HG02938 (cell line): ENCODE results near the gene PTPN23.
"Not testable (repeated sequence)": the region's sequence is repeated elsewhere in the genome, so short reads cannot be mapped to it uniquely, and the experiment has no call there.

ENCODE experiments used
- ATAC-seq: cut with Tn5 transposase; IDR thresholded peaks from one replicate; pipeline ENCODE4 v1.9.1; 2021; ENCODE audit warnings: mild to moderate bottlenecking, moderate library complexity; ENCODE audit not compliant: unreplicated experiment

The PTPN23 gene

DNA sequence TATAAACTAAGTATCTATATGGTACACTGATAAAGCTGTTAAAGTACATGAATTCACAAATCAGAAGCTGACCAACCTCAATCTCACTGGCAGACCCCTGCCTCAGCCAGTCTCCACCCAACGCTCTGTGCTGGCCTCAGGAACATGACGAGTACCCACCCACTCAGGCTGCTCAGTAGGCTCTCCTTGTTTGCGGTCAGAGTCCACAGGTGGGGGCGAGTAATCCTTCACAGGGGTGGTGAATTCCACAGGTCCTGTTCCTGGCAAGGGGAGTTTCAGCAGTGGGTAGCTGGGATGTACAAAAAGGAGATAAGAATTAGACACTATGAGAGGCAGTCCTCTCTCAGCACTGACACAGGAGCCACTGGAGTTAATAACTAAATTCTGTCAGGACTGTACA, 54.0 kb downstream of the PTPN23 start:
- ATAC-seq = no peak

DNA sequence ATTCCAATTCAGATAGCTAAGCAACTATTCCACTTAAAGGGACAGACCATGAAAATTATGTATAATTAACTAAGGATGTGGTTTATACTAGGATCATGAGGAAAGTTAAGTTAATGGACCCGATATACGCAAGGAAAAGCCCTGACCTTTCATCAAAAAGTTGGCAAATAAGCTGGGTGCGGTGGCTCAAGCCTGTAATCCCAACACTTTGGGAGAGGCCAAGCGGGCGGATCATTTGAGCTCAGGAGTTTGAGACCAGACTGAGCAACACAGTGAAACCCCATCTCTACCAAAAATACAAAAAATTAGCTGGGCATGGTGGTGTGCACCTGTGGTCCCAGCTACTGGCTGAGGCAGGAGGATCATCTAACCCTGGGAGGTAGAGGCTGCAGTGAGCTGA, 55.4 kb downstream of the PTPN23 start:
- ATAC-seq = no peak

DNA sequence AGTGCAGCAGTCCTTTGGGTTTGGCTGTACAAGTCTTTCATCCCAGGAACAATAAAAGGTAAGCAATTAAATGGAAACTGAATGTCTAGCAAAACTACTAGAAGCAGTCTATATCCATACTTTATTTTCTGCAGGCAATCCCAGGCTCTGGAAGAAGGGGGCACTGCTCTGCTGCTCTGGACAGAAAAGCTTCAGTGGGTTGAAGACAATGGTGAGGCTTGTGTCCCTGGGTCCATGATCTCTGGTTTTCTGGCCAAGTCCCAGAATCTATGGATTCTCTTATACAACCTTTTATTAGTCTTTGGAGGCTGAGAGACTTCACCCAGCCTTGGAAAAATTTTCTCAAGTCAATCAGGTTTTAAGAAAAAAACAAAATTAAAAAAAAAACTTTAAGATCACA, 59.3 kb downstream of the PTPN23 start:
- no peak for ATAC-seq

DNA sequence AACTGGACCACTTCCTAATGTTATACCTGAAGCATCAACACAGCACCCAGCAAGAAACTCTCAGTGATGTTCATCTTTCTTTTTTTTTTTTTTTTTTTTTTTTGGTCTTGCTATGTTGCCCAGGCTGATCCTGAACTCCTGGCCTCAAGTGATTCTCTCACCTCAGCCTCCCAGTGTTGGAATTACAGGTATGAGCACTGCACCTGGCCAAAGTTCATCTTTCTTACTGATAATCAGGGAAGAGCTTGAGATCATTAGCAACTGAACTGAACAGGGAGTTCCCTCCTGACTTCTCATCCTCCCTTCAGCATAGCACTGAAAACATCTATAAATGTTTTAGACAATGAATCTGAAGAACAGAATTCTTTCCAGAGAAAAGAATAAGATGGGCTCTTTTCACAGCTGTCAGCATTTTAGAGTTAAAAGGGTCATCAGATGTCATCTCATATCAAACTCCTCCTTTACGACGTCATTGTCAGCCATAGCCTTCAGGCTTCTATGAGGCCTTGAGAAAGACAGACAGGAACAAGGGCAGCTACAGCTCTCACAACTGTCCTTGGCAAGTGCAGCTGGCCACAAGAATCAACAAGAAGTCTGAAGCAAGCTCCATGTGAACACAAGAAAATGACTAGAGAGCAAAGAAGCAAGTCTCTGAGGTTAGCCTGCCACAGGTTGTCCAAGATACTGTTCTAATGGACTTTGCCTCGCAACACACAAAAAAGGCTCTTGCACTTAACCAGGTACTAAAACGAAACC, 61.2 kb downstream of the PTPN23 start:
- ATAC-seq = no peak

DNA sequence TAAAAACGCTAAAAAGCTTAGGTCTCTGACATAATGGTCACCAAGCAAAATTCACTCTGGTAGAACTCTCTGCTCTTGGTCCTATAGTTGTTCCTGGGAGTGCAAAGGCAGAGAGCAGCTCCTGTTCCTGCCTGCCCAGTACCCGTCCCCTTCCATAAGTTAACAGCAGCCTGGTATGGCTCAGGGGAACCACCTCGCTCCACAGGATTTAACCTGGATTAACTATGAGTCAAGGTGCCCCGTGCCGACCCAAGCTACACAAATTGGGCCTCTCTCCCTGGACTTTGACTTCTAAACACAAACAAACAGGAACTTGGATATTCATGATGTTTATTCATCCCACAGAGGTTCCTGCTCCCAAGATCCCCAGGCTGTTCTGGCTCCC, 62.8 kb downstream of the PTPN23 start:
- ATAC-seq = no peak

DNA sequence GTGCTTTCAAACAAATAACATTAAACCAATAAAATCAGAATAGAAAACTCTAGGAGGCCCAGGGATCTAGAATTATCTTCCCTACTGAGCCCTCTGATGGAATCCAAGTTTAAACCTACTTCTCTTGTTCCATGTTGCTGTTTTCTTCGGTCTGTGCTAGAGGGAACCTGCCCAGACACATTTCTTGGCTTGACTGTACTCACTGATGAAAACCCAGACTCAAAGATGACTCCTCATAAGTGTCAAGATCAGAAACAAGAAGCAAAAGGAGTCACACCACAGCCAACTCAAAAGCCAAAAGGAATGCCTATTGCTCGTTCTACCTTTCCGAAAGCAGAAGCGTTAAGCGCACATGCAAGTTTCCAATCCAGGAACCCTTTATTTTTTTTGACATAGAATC, 63.3 kb downstream of the PTPN23 start:
- no peak for ATAC-seq

DNA sequence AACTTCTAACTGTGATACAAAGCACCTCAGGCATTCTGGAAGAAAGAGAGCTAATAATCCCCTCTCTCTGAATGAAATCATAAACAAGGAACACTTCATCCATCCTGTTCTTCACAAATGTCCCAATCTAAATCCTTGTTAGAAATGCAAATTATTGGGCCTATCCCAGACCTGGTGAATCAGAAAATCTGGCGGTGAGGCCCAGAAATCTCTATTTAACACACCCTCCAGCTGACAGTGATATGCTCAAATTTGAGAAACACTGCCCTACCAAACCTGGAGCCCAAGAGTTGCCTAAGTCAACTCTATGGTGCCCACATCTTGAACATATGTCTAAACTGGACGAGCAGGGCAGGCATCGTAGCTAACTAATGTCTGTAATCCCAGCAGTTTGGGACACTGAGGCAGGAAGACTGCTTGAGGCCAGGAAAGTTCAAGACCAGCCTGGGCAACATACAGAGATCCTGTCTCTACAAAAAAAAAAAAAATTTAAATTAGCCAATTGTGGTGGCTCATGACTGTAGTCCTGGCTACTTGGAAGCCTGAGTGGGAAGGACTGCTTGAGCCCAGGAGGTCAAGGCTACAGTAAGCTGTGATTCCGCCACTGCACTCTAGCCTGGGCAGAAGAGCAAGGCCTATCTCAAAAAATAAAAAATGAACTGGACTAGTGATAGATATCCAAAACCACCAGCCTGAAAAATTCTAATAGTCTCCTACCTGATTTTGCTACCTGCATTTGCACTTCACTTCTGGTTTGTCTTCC, 71.8 kb downstream of the PTPN23 start:
- ATAC-seq = no peak

DNA sequence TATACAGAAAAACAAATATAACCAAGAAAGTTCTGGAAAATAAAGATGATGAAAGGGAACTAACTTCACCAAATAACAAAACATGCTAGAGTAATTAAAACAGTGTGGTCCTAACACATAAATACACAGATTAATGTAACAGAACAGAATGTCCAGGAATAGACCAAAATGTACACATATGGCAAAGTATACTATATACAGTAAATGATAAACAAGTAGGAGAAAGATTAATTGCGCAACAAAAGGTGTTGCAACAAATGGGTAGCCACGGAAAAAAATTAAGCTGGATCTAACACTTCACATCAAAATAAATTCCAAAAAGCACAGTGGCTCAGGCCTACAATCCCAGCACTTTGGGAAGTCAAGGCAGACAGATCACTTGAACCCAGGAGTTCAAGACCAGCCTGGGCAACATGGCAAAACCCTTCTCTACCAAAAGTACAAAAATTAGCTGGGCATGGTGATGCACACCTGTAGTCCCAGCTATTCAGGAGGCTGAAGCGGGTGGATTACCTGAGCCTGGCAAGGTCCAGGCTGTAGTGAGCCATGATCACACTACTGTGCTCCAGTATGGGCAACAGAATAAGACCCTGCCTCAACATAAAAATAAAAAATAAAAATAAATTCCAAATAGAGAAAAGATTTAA, 75.1 kb downstream of the PTPN23 start:
- ATAC-seq = no peak

DNA sequence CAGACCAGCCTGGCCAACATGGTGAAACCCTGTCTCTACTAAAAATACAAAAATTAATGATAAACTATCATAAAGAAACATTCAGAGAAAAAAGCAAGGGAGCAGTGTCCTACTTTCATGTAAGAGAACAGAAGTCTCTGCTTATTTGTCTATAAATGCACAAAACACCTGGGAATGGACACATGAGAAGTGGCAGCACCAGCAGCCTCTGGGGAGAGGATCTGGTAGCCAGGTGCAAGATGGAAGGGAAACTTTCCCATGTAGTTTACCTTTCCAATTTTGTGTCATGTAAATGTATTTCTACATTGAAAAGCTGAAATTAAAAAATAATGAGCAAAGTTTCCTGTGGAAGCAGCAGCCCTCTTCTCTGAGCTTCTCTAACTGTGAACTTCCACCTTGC, 76.2 kb downstream of the PTPN23 start:
- no peak for ATAC-seq

DNA sequence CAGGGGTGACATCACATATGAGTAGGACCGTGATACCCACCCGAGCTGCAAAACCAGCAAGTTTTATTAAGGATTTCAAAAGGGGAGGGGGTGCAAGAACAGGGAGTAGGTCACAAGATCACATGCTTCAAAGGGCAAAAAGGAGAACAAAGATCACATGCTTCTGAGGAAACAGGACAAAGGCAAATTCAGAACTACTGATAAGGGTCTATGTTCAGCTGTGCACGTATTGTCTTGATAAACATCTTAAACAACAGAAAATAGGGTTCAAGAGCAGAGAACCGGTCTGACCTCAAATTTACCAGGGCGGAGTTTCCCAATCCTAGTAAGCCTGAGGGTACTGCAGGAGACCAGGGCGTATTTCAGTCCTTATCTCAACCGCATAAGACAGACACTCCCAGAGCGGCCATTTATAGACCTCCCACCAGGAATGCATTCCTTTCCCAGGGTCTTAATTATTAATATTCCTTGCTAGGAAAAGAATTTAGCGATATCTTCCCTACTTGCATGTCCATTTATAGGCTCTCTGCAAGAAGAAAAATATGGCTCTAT, 78.8 kb downstream of the PTPN23 start:
- ATAC-seq = not testable (repeated sequence)
